A549 treated with AZD2906 at 1 μM for 4 hours (cell line): ENCODE measurements around the gene FBXO27. TPM values are rescaled to one million over a fixed set of nuclear protein-coding genes. Genes with fewer than 3 reads are reported as not detected.

ENCODE experiments used
- total RNA-seq: library from RNA; stranded (reverse); fragments of 200-300 nt; extraction: Qiagen RNA extraction; gene quantifications from 5 replicates; pipeline ENCODE4 v1.2.3, GENCODE V29; 2022

Gene FBXO27, protein sequence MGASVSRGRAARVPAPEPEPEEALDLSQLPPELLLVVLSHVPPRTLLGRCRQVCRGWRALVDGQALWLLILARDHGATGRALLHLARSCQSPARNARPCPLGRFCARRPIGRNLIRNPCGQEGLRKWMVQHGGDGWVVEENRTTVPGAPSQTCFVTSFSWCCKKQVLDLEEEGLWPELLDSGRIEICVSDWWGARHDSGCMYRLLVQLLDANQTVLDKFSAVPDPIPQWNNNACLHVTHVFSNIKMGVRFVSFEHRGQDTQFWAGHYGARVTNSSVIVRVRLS
- 2.8 to 5.9 TPM (median 4.2 TPM) in 5 replicates for total RNA-seq

DNA sequence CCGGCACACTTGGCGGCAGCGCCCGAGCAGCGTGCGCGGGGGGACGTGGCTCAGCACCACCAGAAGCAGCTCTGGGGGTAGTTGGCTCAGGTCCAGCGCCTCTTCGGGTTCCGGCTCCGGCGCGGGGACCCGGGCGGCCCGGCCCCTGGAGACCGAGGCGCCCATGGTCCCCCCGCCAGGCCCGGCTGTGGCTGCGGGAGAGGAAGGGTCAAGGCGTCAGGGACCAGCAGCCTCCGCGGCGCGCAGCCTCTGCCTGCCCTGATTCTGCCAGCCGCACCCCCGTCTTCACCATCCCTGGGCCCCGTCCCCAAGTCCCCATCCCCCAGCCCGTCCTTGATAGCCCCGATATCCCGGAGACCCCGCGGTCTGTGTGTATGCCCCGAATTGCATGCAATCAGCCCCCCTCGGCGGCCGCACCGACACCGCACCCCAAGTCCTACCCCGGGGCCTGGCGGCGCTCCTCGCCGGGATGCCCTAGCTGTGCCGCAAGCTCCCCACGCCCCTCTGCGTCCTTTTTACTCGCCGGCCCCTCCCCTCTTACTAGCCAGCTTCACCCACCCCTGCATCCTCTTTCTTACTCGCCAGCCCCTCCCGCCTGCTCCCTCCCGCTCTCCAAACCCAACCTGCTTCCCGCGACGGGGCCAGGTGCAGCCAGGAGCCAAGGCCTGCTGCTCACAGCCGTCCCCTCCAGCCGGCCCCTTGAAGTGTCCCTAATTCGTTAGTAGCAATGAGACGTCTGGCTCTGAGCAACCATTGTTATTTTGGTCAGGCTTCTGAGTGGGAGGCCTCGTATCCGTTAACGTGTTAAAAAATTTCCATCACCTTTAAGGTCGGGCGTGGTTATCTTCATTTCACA is at the start of gene FBXO27:
FBXO27 (minus strand) TSS at position 487 of the 856 bp plus-strand sequence; CDS start at position 165, 322 bp downstream.

DNA sequence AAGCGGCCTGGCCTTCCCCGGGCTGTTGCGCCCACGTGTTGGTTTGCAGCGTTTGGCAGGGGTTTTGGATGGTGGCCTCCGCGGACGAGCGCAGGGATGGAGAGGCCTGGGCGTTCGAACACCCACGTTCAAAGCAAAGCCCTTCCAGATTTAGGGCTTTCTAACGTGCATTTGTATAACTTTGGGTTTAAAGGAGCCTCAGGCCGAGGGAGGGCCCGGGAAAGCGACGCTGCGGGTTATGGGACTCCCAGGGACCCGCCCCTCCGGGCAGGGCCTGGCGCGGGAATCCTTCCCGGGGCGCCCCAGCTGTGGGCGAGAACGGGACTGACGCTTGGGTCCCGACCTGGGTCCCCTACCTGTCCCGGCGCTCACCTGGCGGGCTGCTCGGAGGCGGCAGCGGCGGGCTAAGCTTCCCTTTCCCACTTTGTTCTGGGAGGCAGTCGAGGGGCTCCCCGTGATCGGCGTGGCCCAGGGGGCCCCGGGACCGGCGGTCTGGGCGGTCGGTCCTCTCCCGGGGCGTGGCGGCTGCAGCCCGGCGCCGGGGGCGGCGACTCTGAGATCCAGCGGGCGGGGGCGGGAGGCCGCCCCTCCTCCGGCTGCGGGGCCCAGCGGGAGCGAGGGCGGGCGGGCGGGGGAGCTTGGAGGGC is 57.0 kb downstream of the FBXO27 start, which contains the start of gene FBXO17:
FBXO17 (minus strand) TSS at position 529 of the 647 bp plus-strand sequence. CDS start 25,423 bp downstream, outside the sequence.

Other genes with a start within 250 kb of the FBXO27 start
- gene LGALS7B, start 243.3 kb downstream of the FBXO27 start, total RNA-seq, result 0.39 to 0.75 TPM (median 0.51 TPM) in 4 of 5 replicates, not detected in the other
- gene LGALS4, start 219.6 kb downstream of the FBXO27 start, total RNA-seq, result 0.22 to 0.75 TPM (median 0.34 TPM) in 5 replicates
- 282 to 399 TPM (median 290 TPM) in 5 replicates for gene ECH1, start 200.8 kb downstream of the FBXO27 start, total RNA-seq
- 314 to 354 TPM (median 328 TPM) in 5 replicates for gene HNRNPL, start 182.6 kb downstream of the FBXO27 start, total RNA-seq
- 2.0 to 3.0 TPM (median 2.4 TPM) in 5 replicates for gene RINL, start 154.3 kb downstream of the FBXO27 start, total RNA-seq
- 33.4 to 38.5 TPM (median 38.1 TPM) in 5 replicates for gene SIRT2, start 132.9 kb downstream of the FBXO27 start, total RNA-seq
- 63.7 to 125 TPM (median 100 TPM) in 5 replicates for gene NFKBIB, start 132.6 kb downstream of the FBXO27 start, total RNA-seq
- 0.18 to 1.1 TPM (median 0.62 TPM) in 5 replicates for gene CCER2, start 120.4 kb downstream of the FBXO27 start, total RNA-seq
- gene SARS2, start 101.8 kb downstream of the FBXO27 start, total RNA-seq, result 53.0 to 57.1 TPM (median 54.5 TPM) in 5 replicates
- 199 to 310 TPM (median 275 TPM) in 5 replicates for gene MRPS12, start 101.6 kb downstream of the FBXO27 start, total RNA-seq
- 62.2 to 79.7 TPM (median 78.0 TPM) in 5 replicates for gene FBXO17, start 56.8 kb downstream of the FBXO27 start, total RNA-seq
- 0.05 to 0.10 TPM (median 0.05 TPM) in 4 of 5 replicates, not detected in the other for gene ACP7, start 51.8 kb upstream of the FBXO27 start, total RNA-seq
- 94.0 to 118 TPM (median 111 TPM) in 5 replicates for gene PAK4, start 93.2 kb upstream of the FBXO27 start, total RNA-seq
- gene NCCRP1, start 164.4 kb upstream of the FBXO27 start, total RNA-seq, result 1.0 to 2.0 TPM (median 1.4 TPM) in 5 replicates
- gene SYCN, start 171.7 kb upstream of the FBXO27 start, total RNA-seq, result not detected in 5 replicates
- not detected in 5 replicates for gene IFNL3, start 212.5 kb upstream of the FBXO27 start, total RNA-seq
- gene IFNL4, start 216.3 kb upstream of the FBXO27 start, total RNA-seq, result not detected in 5 replicates
- not detected in 5 replicates for gene IFNL2, start 235.8 kb upstream of the FBXO27 start, total RNA-seq